MM.1S (cell line): ENCODE results near the gene BCAP29.

Experiments used
- EZH2 ChIP-seq: fragments of 300-600 bp; sonication (generic); optimal IDR thresholded peaks from 2 replicates; pipeline ENCODE3; 2017; ENCODE audit warnings: low read depth, mild to moderate bottlenecking, antibody characterized with exemption, low read length, mixed read lengths
- TF ChIP-seq, protein P1 (sequence below): fragments of 300-600 bp; sonication (generic); IDR thresholded peaks from 2 replicates; pipeline ENCODE4 v1.5.1; 2016; ENCODE audit warnings: antibody characterized with exemption, low read length, mixed read lengths

- TF ChIP-seq, protein P1, sequence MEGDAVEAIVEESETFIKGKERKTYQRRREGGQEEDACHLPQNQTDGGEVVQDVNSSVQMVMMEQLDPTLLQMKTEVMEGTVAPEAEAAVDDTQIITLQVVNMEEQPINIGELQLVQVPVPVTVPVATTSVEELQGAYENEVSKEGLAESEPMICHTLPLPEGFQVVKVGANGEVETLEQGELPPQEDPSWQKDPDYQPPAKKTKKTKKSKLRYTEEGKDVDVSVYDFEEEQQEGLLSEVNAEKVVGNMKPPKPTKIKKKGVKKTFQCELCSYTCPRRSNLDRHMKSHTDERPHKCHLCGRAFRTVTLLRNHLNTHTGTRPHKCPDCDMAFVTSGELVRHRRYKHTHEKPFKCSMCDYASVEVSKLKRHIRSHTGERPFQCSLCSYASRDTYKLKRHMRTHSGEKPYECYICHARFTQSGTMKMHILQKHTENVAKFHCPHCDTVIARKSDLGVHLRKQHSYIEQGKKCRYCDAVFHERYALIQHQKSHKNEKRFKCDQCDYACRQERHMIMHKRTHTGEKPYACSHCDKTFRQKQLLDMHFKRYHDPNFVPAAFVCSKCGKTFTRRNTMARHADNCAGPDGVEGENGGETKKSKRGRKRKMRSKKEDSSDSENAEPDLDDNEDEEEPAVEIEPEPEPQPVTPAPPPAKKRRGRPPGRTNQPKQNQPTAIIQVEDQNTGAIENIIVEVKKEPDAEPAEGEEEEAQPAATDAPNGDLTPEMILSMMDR = no peak
- TF ChIP-seq EZH2 = no peak
Observed at GRCh38 chr7:107563081-107563774, 16.8 kb upstream of the BCAP29 start.
